Bronchial epithelial cell (primary cell): Measurements from ENCODE around the gene EIF4E1B. TPM values are rescaled to one million over a fixed set of nuclear protein-coding genes. Genes with fewer than 3 reads are reported as not detected.
A peak's percentile ranks its signal among the peaks of the same experiment; 100 is the strongest.

ENCODE experiments used
- DNase-seq: peaks from one replicate; pipeline ENCODE4 v3.0.0-alpha.2; 2010; ENCODE audit warnings: low read depth
- FAIRE-seq: peaks from 2 replicates; lab custom pipeline; 2011; peaks lifted over from hg19 to GRCh38; lab: Jason Lieb, UNC
- H3K27me3 ChIP-seq: 2 replicates; pipeline ENCODE4 v1.5.1; 2011; ENCODE audit warnings: low read length; ENCODE audit not compliant: control insufficient read depth, insufficient read depth
- H3K36me3 ChIP-seq: 2 replicates; pipeline ENCODE4 v1.5.1; 2011; ENCODE audit warnings: low read length; ENCODE audit not compliant: control insufficient read depth, insufficient read depth
- H3K4me3 ChIP-seq: 2 replicates; pipeline ENCODE4 v1.5.1; 2011; ENCODE audit warnings: mild to moderate bottlenecking, low read depth, low read length, control low read depth
- CTCF ChIP-seq: IDR thresholded peaks from 2 replicates; pipeline ENCODE4 v1.5.1; 2011; ENCODE audit warnings: mild to moderate bottlenecking, moderate library complexity, low read length, control low read depth, inconsistent platforms; ENCODE audit not compliant: insufficient read depth, severe bottlenecking
- total RNA-seq: library from RNA; depleted of rRNA; stranded (reverse); fragments of >200 nt; gene quantifications from 2 replicates; pipeline ENCODE4 v1.2.1, GENCODE V29; 2014

Gene EIF4E1B
- total RNA-seq, 1 donor from 2014 or later: not detected

DNA sequence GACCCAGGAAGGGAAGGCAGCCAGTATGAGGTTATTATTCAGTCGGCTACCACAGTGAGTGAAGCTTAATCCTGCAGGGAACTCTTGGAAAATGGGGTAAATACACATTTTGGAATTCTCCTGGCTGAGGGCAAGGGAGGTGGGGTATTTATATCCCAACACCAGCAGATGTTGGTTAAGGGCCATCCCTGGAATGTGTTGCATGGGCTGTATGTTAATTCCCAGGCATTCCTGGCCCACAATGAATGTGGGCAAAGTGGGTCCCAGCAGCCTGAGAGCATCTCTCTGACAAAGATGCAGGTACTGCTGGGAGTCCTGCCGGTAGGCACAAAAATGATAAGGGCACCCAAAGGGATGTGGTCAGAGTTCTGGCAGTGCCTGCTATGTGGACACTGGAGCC is 17.6 kb upstream of the EIF4E1B start:
- DNase-seq: no peak
- no peak for FAIRE-seq
- Histone ChIP-seq H3K4me3 (no peak overlapping the region), H3K27me3 (peaks cover 4% of the 10 kb centered on the region), H3K36me3 (no peaks in the 10 kb centered on the region)
- TF ChIP-seq CTCF: no peak

DNA sequence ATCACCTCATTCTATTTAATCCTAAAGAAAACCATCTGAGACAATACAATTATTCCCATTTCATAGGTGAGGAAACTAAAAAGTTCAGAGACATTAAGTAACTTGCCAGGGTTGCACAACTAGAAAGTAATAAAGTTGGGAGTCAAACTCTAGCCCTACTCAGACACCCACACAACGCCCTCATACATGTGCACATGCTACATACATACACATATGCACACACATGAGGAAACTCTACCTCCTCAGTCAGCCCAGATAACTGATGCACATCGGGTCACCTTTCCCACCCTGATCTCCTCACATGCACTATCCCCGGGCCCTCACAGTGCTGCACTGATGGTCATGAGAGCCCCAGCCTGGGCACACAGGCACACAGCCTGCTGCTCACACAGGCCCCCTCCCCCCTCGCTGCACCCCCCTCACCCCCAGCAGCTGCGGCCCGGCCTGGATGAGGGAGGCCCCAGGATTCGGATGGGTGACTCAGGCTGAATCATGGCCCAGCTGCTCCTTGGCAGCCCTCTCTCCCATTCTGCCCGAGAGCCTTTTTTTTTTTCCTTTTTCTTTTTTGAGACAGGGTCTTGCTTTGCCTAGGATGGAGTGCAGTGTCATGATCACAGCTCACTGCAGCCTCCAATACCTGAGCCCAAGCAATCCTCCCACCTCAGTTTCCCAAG is 15.5 kb upstream of the EIF4E1B start:
- Histone ChIP-seq H3K4me3 (no peak overlapping the region), H3K27me3 (peaks cover 14% of the 10 kb centered on the region), H3K36me3 (no peaks in the 10 kb centered on the region)
- no peak for FAIRE-seq
- peak; percentile 73 for DNase-seq
- no peak for TF ChIP-seq CTCF

- H3K4me3 ChIP-seq: no peak overlapping the region
- no peak for TF ChIP-seq CTCF
- no peaks in the 10 kb centered on the region for H3K36me3 ChIP-seq
- no peak for FAIRE-seq
- peaks cover 23% of the 10 kb centered on the region for H3K27me3 ChIP-seq
- DNase-seq: no peak
Measured at GRCh38 chr5:176616511-176616910, 14.0 kb upstream of the EIF4E1B start.

DNA sequence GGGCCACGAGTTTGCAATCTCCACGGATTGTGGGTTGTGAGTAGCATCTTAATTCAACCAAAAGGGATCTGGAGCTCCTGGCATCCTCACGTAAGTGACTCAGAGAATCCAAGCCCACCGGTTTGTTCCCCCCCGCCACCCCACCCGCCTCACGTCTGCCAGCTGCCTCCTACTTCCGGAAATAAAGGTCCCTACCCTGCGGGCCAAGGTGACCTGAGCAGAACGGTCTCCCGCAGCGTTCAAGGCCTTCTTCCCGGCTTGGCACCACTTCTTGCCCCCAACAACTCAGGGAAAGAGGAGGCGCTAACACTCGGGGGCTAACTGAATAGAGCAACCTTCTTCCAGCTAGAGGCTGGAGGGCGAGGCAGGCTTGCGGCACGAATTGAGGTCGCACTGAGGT is 11.7 kb upstream of the EIF4E1B start:
- Histone ChIP-seq H3K36me3 (no peaks in the 10 kb centered on the region), H3K4me3 (no peak overlapping the region), H3K27me3 (peaks cover 23% of the 10 kb centered on the region)
- no peak for TF ChIP-seq CTCF
- DNase-seq: no peak
- no peak for FAIRE-seq

DNA sequence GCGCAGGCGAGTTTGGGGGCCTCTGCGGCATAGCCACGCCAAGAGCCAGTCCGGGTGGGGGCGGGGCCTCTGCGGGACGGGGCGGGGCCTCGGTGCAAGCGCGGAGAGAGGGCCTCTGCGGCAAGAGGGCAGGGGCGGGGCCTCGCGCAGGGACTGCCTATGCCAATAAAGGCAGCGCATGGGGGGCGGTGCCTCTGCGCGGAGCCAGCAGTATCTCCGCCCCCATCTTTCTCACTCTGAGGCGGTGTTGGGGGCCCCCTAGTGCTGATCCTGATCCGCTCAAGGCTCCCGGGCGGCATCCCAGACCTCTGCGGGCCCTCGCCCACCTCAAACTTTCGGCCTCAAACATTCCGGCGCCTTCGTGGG is 11.3 kb upstream of the EIF4E1B start:
- Histone ChIP-seq H3K4me3 (no peak overlapping the region), H3K27me3 (peaks cover 23% of the 10 kb centered on the region), H3K36me3 (no peaks in the 10 kb centered on the region)
- peak; percentile 38 for TF ChIP-seq CTCF
- FAIRE-seq (no peak), DNase-seq (peak; percentile 61)
